HL-60/S4 treated with retinoic acid at 250 ng/mL for 4 days and 3 days (cell line): ENCODE data around the gene FOSL1.

Experiments used
- in situ Hi-C: fragments of 300-500 bp; cut with MboI; formaldehyde crosslinking; loops from 2 replicates; pipeline ENCODE4 v1.7.0; 2022; ENCODE audit warnings: low sequenced_read_pairs

The FOSL1 gene

GRCh38 chr11:65900125-65900898 is at the start of gene FOSL1:
Gene FOSL1, minus strand, starts transcription at chr11:65900388. Its CDS starts 49 bp downstream, at chr11:65900339.
- in situ Hi-C loops = no loop called here

GRCh38 chr11:65947603-65948125 is 47.5 kb upstream of the FOSL1 start:
- in situ Hi-C loops = no loop called here

- in situ Hi-C loops = no loop called here
These were observed 46.9 kb upstream of the FOSL1 start for GRCh38 chr11:65947133-65947532.

GRCh38 chr11:65946655-65947054 is 46.5 kb upstream of the FOSL1 start:
- in situ Hi-C loops = no loop called here

GRCh38 chr11:65945941-65946558 is 45.9 kb upstream of the FOSL1 start:
- in situ Hi-C loops = no loop called here

GRCh38 chr11:65945430-65945911 is 45.3 kb upstream of the FOSL1 start, which contains the start of gene TSGA10IP:
Gene TSGA10IP, plus strand, starts transcription at chr11:65945480. Its CDS starts 196 bp downstream, at chr11:65945676.
- in situ Hi-C loops = no loop called here

- in situ Hi-C loops = no loop called here
These were observed 44.6 kb upstream of the FOSL1 start for GRCh38 chr11:65944767-65945166.

- in situ Hi-C loops = no loop called here
These were observed 44.0 kb upstream of the FOSL1 start for GRCh38 chr11:65944191-65944590.

- in situ Hi-C loops = no loop called here
These were observed 42.3 kb upstream of the FOSL1 start for GRCh38 chr11:65942531-65942930.

- in situ Hi-C loops = no loop called here
These were observed 41.6 kb upstream of the FOSL1 start for GRCh38 chr11:65941720-65942310.

- in situ Hi-C loops = no loop called here
These were observed 37.6 kb upstream of the FOSL1 start for GRCh38 chr11:65937766-65938165.

GRCh38 chr11:65934014-65934413 is 33.8 kb upstream of the FOSL1 start:
- in situ Hi-C loops = no loop called here

GRCh38 chr11:65932558-65932919 is 32.4 kb upstream of the FOSL1 start:
- in situ Hi-C loops = no loop called here

- in situ Hi-C loops = no loop called here
These were observed 31.8 kb upstream of the FOSL1 start for GRCh38 chr11:65931773-65932557.

GRCh38 chr11:65928667-65929066 is 28.5 kb upstream of the FOSL1 start:
- in situ Hi-C loops = no loop called here

- in situ Hi-C loops = no loop called here
These were observed 27.8 kb upstream of the FOSL1 start for GRCh38 chr11:65927904-65928397.

GRCh38 chr11:65925397-65925796 is 25.2 kb upstream of the FOSL1 start:
- in situ Hi-C loops = no loop called here

- in situ Hi-C loops = no loop called here
These were observed 22.4 kb upstream of the FOSL1 start for GRCh38 chr11:65922565-65922964.

- in situ Hi-C loops = no loop called here
These were observed 21.7 kb upstream of the FOSL1 start for GRCh38 chr11:65921876-65922275.

GRCh38 chr11:65921033-65921555 is 20.9 kb upstream of the FOSL1 start:
- in situ Hi-C loops = no loop called here
